Measurements from ENCODE around the gene NFIX.

Gene NFIX

DNA sequence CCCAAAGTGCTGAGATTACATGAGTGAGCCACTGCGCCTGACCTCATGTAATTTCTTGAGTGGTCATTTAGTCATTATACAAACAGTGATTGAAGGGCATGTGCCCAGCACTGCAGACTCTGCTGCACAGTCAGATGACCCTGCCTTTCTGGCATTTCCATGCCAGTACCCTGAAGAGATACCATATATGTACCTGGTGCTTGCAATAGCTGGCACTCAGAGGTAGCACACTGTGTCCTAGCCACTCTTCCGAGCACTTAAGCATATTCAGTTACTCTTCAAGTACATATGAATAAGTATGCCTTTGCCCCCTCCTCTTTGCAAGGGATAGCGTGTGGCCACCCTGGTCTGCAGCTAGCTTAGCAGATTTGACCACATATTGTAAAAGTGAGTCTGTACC lies 139.4 kb downstream of the NFIX start:
- no peak for DNase-seq

DNA sequence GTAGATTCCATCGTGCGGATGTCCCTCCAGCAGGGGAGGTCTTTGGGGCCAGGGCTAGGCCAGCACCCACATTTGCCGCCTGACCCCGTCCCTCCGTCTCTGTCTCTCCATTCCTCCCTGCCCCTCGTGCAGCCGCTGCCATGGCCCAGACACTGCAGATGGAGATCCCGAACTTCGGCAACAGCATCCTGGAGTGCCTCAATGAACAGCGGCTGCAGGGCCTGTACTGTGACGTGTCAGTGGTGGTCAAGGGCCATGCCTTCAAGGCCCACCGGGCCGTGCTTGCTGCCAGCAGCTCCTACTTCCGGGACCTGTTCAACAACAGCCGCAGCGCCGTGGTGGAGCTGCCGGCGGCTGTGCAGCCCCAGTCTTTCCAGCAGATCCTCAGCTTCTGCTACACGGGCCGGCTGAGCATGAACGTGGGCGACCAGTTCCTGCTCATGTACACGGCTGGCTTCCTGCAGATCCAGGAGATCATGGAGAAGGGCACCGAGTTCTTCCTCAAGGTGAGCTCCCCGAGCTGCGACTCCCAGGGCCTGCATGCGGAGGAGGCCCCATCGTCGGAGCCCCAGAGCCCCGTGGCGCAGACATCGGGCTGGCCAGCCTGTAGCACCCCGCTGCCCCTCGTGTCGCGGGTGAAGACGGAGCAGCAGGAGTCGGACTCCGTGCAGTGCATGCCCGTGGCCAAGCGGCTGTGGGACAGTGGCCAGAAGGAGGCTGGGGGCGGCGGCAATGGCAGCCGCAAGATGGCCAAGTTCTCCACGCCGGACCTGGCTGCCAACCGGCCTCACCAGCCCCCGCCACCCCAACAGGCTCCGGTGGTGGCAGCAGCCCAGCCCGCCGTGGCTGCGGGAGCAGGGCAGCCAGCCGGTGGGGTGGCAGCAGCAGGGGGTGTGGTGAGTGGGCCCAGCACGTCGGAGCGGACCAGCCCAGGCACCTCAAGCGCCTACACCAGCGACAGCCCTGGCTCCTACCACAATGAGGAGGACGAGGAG lies 140.1 kb downstream of the NFIX start:
- DNase-seq: no peak

DNA sequence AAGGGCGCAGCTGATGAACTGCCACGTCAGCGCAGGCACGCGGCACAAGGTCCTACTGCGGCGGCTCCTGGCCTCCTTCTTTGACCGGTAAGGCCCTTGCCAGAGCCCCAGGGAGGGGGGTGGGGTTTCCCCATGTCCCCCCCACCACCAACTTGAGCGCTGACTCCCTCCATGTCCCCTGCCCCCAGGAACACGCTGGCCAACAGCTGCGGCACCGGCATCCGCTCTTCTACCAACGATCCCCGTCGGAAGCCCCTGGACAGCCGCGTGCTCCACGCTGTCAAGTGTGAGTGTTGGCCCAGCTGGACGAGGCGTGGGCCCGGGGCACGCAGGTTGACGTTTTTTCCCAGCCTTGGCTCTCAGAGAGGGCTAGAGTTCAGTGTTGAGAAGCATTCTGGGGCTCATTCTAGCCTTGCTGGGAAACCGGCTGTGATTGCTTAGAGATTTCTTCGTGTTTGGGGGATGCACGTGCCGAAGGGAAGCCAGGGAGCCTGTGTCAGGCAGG lies 142.1 kb downstream of the NFIX start:
- DNase-seq: no peak

DNA sequence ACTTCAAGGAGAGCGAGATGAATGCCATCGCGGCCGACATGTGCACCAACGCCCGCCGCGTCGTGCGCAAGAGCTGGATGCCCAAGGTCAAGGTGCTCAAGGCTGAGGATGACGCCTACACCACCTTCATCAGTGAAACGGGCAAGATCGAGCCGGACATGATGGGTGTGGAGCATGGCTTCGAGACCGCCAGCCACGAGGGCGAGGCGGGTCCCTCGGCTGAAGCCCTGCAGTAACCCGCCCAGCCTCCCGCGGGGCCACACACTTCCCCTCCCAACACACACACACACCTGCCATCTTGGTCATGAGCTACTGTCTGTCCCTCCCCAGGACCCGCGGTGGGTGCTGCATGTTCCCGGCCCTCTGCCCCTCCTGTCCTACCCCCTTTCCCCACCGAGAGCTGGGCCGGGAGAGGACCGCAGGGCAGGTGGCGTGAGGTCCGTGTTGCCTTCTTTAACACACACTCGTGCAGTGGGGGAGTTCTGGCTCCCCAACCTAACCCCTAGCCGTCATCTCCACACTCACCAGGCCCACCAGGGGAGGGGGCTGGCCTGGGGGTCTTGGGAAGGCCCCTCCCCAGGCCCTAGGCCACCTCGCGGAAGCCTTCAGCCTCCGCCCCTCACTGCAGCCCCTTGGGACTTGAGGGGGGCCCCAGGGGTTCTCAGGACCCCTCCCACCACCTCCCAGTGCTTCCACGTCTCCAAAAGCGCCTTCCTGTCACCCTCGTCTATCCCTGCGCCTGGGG lies 143.1 kb downstream of the NFIX start:
- no peak for DNase-seq

DNA sequence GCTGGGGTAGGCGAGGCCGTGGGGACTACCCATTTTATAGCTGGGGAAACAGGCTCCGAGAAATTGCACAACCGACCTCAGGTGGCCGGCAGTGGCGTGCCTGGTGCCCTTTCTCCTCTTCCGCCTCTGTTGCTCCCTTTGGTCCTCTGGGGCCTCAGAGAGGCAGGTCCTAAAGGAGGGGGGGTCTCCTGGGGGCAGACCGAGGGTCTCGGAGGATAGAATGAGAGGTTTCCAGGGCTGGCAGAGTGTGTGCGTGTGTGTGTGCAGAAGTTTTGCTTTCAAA lies 143.6 kb downstream of the NFIX start:
- DNase-seq: no peak

DNA sequence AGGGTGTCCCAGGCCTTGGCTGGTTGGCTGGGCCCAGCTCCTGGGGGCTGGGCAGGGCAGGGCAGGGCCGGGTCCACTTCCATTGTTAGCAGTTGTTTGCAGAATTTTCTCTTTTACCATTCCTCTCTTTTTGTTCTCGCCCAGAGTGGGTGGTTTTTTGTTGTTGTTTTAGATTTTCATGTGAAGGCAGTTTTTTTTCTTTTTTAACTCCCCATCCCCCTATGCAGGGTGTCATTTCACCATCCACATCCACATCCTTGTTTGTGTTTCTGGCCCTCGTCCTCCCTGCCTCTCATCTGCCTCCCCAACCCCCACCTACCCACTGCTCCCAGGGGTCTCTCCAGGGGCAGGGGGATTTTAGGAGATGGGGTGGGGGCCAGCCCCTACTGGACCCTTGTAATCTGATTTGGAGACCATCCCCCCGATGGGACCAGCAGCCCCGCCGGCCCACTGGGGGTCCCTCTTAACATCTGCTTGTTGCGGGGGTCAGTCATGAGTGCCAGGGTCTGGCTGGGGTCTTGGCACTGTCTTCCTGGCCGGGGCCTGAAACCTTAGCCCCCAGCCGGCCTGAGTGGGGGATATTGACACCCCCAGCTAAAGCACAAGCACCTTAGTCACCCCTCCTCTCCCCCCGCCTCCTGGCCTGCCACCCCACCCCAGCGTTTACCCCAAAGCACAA lies 144.5 kb downstream of the NFIX start:
- DNase-seq: no peak

DNA sequence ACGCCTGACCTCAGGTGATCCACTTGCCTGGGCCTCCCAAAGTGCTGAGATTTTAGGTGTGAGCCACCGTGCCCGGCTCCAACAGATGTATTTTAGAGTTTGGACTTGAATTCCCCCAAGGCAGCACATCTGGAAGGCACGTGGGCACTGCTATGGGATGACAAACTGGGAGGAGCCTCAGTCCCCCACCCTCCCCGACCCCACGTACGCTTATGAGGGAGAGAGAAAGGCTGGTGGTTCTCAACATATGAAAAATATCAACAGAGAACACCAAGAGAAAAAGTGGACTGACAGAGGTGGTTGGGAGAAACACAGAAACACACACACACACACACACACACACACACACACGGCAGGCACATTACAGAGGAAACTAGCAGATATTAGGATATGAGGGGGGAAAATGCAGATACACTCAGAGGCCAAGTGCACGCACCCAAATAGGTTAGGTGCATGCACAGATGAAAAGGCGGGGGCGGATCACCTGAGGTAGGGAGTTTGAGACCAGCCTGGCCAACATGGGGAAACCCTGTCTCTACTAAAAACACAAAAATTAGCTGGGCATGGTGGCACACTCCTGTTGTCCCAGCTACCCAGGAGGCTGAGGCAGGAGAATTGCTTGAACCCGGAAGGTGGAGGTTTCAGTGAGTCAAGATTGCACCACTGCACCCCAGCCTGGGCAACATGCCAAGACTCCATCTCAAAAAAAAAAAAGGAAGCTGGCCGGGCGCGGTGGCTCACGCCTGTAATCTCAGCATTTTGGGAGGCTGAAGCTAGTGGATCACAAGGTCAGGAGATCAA lies 151.7 kb downstream of the NFIX start:
- DNase-seq: no peak
